HCT116 (cell line): Measurements from ENCODE around the gene GALNT17. TPM values are rescaled to one million over a fixed set of nuclear protein-coding genes. Genes with fewer than 3 reads are reported as not detected.

Source experiments
- ATAC-seq: fragments of 200-7000 bp; cut with Tn5 transposase; 2 replicates; pipeline ENCODE4 v1.9.1; 2020; ENCODE audit warnings: mild to moderate bottlenecking, moderate library complexity
- BruUV-seq: library from RNA; stranded (reverse); fragments of 400-500 nt; replicated peaks from 2 replicates; lab custom pipeline; 2021; lab: Mats Ljungman, UMichigan
- CTCF ChIA-PET: fragments of 300-600 bp; sonication (Branson Sonifier 250); formaldehyde crosslinking; loops from one replicate; lab custom pipeline; 2021; ENCODE audit warnings: antibody characterized with exemption; lab: Charles Lee
- POLR2A ChIA-PET: fragments of 300-600, 350-600 bp; sonication (Branson Sonifier 250); formaldehyde crosslinking; loops from one replicate; lab custom pipeline; 2021; ENCODE audit warnings: antibody characterized with exemption; lab: Charles Lee
- RAD21 ChIA-PET, 2 experiments: fragments of 300-600 bp; sonication (Branson Sonifier 250); formaldehyde crosslinking; loops; one replicate each; lab custom pipeline; 2023; ENCODE audit warnings: low total read pairs in 2 of 2; ENCODE audit not compliant: uncharacterized antibody in 2 of 2, unreplicated experiment in 2 of 2, low non-redundant PET in 1 of 2; lab: Charles Lee
- DNase-seq: peaks from one replicate; pipeline ENCODE4 v3.0.0-alpha.2; 2010; ENCODE audit warnings: low read depth, low spot score
- H2AFZ ChIP-seq: fragments of 200-600 bp; shearing (Covaris generic), sonication (generic); 2 replicates; pipeline ENCODE4 v1.6.1; 2017; ENCODE audit warnings: low read depth, mixed run types, mixed read lengths, antibody characterized with exemption, low read length; ENCODE audit not compliant: poor library complexity, severe bottlenecking
- H3K27ac ChIP-seq: 2 replicates; pipeline ENCODE4 v1.5.1; 2012; ENCODE audit warnings: low read depth, low read length
- H3K27me3 ChIP-seq: fragments of 200-600 bp; sonication (generic); 2 replicates; pipeline ENCODE4 v1.6.1; 2016; ENCODE audit warnings: mixed run types, low read length, mixed read lengths; ENCODE audit not compliant: insufficient read depth
- H3K36me3 ChIP-seq, 2 experiments: fragments of 200-500 bp in 1 of 2; fragments of 200-600 bp in 1 of 2; sonication (Bioruptor generic) in 1 of 2; sonication (generic) in 1 of 2; 2 replicates each; pipeline versions ENCODE4 v1.5.1 to v1.6.1; 2014 to 2016; ENCODE audit warnings: low read length in 2 of 2, inconsistent platforms in 1 of 2, mixed read lengths in 1 of 2, mixed run types in 1 of 2; ENCODE audit not compliant: insufficient read depth in 2 of 2, control insufficient read depth in 1 of 2
- H3K4me1 ChIP-seq, 2 experiments: fragments of 200-600 bp in 1 of 2; sonication (generic) in 1 of 2; 2 replicates each; pipeline versions ENCODE4 v1.5.1 to v1.6.1; 2012 to 2017; ENCODE audit warnings: low read length in 2 of 2, inconsistent platforms in 1 of 2, mild to moderate bottlenecking in 1 of 2, mixed read lengths in 1 of 2, mixed run types in 1 of 2, moderate library complexity in 1 of 2; ENCODE audit not compliant: insufficient read depth in 2 of 2, control insufficient read depth in 1 of 2
- H3K4me2 ChIP-seq: fragments of 200-600 bp; sonication (generic); 2 replicates; pipeline ENCODE4 v1.6.1; 2017; ENCODE audit warnings: mixed run types, low read length, mixed read lengths
- H3K4me3 ChIP-seq, 2 experiments: fragments of 200-600 bp in 1 of 2; sonication (generic) in 1 of 2; replicated peaks in 1 of 2; 2 replicates each; pipeline ENCODE4 v1.5.1; 2011 to 2016; ENCODE audit warnings: low read length in 2 of 2, control low read depth in 1 of 2, low read depth in 1 of 2, mild to moderate bottlenecking in 1 of 2, mixed read lengths in 1 of 2, mixed run types in 1 of 2
- H3K79me2 ChIP-seq: fragments of 200-600 bp; sonication (generic); 2 replicates; pipeline ENCODE4 v1.6.1; 2017; ENCODE audit warnings: mild to moderate bottlenecking, mixed run types, low read length, moderate library complexity, mixed read lengths; ENCODE audit not compliant: insufficient read depth
- H3K9ac ChIP-seq: fragments of 200-600 bp; sonication (generic); 2 replicates; pipeline ENCODE4 v1.6.1; 2016; ENCODE audit warnings: low read length, mixed read lengths
- H3K9me2 ChIP-seq: fragments of 200-600 bp; sonication (generic), shearing (Covaris generic); 2 replicates; pipeline ENCODE4 v1.6.1; 2017; ENCODE audit warnings: mixed run types, mild to moderate bottlenecking, moderate library complexity; ENCODE audit not compliant: insufficient read depth
- H3K9me3 ChIP-seq, 2 experiments: fragments of 200-500 bp in 1 of 2; fragments of 200-600 bp in 1 of 2; sonication (Bioruptor generic) in 1 of 2; sonication (generic) in 1 of 2; 2 replicates each; pipeline ENCODE4 v1.6.1; 2014 to 2017; ENCODE audit warnings: low read length in 2 of 2, mixed read lengths in 2 of 2, inconsistent platforms in 1 of 2, low read depth in 1 of 2, mild to moderate bottlenecking in 1 of 2, mixed run types in 1 of 2, moderate library complexity in 1 of 2; ENCODE audit not compliant: control insufficient read depth in 1 of 2, insufficient read depth in 1 of 2
- H4K20me1 ChIP-seq: fragments of 200-600 bp; sonication (generic), shearing (Covaris generic); 2 replicates; pipeline ENCODE4 v1.6.1; 2017; ENCODE audit warnings: mixed run types, mild to moderate bottlenecking, moderate library complexity; ENCODE audit not compliant: insufficient read depth
- EGR1 ChIP-seq: IDR thresholded peaks from 2 replicates; pipeline ENCODE4 v1.6.1; 2012; ENCODE audit warnings: low read depth
- EZH2phosphoT487 ChIP-seq: fragments of 200-600 bp; IDR thresholded peaks from 2 replicates; pipeline ENCODE4 v1.6.1; 2018; ENCODE audit warnings: antibody characterized with exemption, borderline replicate concordance
- JUND ChIP-seq: IDR thresholded peaks from 2 replicates; pipeline ENCODE4 v1.6.1; 2012
- REST ChIP-seq: IDR thresholded peaks from 2 replicates; pipeline ENCODE4 v1.6.1; 2012; ENCODE audit warnings: low read depth
- SIN3A ChIP-seq: IDR thresholded peaks from 2 replicates; pipeline ENCODE4 v1.6.1; 2012; ENCODE audit warnings: low read depth
- SRF ChIP-seq: IDR thresholded peaks from 2 replicates; pipeline ENCODE4 v1.6.1; 2012; ENCODE audit warnings: low read depth
- intact Hi-C: fragments of 100-400 bp; cut with micrococcal nuclease; formaldehyde crosslinking; loops from 2 replicates; pipeline ENCODE4 v1.10.0; 2022
- total RNA-seq: library from RNA; stranded (reverse); gene quantifications from one replicate; pipeline ENCODE4 v1.2.1, GENCODE V29; 2021; ENCODE audit not compliant: unreplicated experiment
- TF ChIP-seq, protein P1 (sequence below): IDR thresholded peaks from 2 replicates; pipeline ENCODE4 v1.6.1; 2012
- TF ChIP-seq, protein P2 (sequence below): IDR thresholded peaks from 2 replicates; pipeline ENCODE4 v1.6.1; 2012

Gene GALNT17
- total RNA-seq, 1 experiment from 2014 or later: not detected

DNA sequence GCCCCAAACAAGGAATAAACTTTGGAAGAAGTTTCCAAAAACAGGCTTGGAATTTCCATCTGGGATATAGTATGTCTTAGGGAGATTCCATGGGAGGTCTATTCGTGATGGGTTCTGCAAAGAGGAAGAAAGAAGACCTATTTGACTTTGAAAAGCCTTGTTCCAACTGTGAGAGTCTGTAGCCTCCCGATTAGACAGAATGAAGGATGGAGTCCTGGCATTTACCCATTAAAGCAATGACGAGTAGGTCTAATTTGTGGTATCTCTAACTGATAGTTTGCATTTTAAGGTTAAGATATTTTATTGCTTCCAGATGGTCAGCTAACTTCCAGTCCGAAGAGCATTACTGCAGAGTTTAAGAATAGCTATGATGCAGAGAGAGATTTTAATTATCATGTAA lies 19.5 kb upstream of the GALNT17 start:
- Histone ChIP-seq H3K36me3 (no peaks in the 10 kb centered on the region), H2AFZ (no peak overlapping the region), H3K9ac (no peak overlapping the region), H3K79me2 (no peaks in the 10 kb centered on the region), H3K9me2 (no peaks in the 10 kb centered on the region), H3K9me3 (peaks cover 5 to 7% of the 10 kb centered on the region in 2 experiments; a peak in 2 of 4 replicates), H3K27me3 (no peaks in the 10 kb centered on the region), H3K27ac (no peak overlapping the region), H3K4me2 (no peak overlapping the region), H3K4me1 (no peaks in the 10 kb centered on the region), H4K20me1 (no peaks in the 10 kb centered on the region), H3K4me3 (no peak overlapping the region)
- BruUV-seq: no TSS peak
- intact Hi-C loops: no loop called here
- ATAC-seq: no peak
- RAD21 ChIA-PET: no interaction called here
- TF ChIP-seq SRF (no peak), SIN3A (no peak), REST (no peak), JUND (no peak), EGR1 (no peak), EZH2phosphoT487 (no peak)
- TF ChIP-seq, protein P1, sequence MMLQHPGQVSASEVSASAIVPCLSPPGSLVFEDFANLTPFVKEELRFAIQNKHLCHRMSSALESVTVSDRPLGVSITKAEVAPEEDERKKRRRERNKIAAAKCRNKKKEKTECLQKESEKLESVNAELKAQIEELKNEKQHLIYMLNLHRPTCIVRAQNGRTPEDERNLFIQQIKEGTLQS: no peak
- TF ChIP-seq, protein P2, sequence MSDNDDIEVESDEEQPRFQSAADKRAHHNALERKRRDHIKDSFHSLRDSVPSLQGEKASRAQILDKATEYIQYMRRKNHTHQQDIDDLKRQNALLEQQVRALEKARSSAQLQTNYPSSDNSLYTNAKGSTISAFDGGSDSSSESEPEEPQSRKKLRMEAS: no peak
- CTCF ChIA-PET: no interaction called here
- DNase-seq: no peak
- POLR2A ChIA-PET: no interaction called here
